ENCODE measurements around the gene MDK.

MDK gene, protein sequence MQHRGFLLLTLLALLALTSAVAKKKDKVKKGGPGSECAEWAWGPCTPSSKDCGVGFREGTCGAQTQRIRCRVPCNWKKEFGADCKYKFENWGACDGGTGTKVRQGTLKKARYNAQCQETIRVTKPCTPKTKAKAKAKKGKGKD
- long read RNA-seq, partial matches to known transcripts, result 0 of 1 reads
- long read RNA-seq, other reads (novel, unspliced or antisense), result 1 of 1 reads

GRCh38 chr11:46381048-46381818, at the start of gene MDK:
MDK (plus strand) TSS chr11:46381669; CDS start chr11:46382058, 389 bp downstream.
- Histone ChIP-seq H3K4me3 (replicated peaks; ENCODE audit: insufficient read depth, low read length) (peak within 1 kb of the TSS; percentile 36), H3K27ac (replicated peaks) (no peak within 1 kb of the TSS), H3K27me3 (ENCODE audit: insufficient read depth, poor library complexity, severe bottlenecking) (peaks cover 15% of the 10 kb centered on the region)
- TF ChIP-seq CTCF (IDR thresholded peaks at IDR 0.05; ENCODE audit: insufficient read depth, low read length) (no peak), POLR2AphosphoS5 (IDR thresholded peaks at IDR 0.05; ENCODE audit: low read depth) (peak; percentile 29)
- no peak for DNase-seq (ENCODE audit: low read depth in 1 of 2, low spot score in 1 of 2)

- Histone ChIP-seq H3K27ac (replicated peaks) (no peak overlapping the region), H3K27me3 (ENCODE audit: insufficient read depth, poor library complexity, severe bottlenecking) (no peaks in the 10 kb centered on the region), H3K4me3 (replicated peaks; ENCODE audit: insufficient read depth, low read length) (no peak overlapping the region)
- TF ChIP-seq POLR2AphosphoS5 (IDR thresholded peaks at IDR 0.05; ENCODE audit: low read depth), result no peak
- DNase-seq (ENCODE audit: low read depth in 1 of 2, low spot score in 1 of 2), result no peak
Observed at GRCh38 chr11:46332093-46332567, 49.3 kb upstream of the MDK start.

GRCh38 chr11:46332568-46333393, 48.7 kb upstream of the MDK start:
- H3K4me3 ChIP-seq (replicated peaks; ENCODE audit: insufficient read depth, low read length), result no peak overlapping the region
- no peak for DNase-seq (ENCODE audit: low read depth in 1 of 2, low spot score in 1 of 2)
- no peak overlapping the region for H3K27ac ChIP-seq (replicated peaks)
- no peaks in the 10 kb centered on the region for H3K27me3 ChIP-seq (ENCODE audit: insufficient read depth, poor library complexity, severe bottlenecking)
- TF ChIP-seq, protein P1, sequence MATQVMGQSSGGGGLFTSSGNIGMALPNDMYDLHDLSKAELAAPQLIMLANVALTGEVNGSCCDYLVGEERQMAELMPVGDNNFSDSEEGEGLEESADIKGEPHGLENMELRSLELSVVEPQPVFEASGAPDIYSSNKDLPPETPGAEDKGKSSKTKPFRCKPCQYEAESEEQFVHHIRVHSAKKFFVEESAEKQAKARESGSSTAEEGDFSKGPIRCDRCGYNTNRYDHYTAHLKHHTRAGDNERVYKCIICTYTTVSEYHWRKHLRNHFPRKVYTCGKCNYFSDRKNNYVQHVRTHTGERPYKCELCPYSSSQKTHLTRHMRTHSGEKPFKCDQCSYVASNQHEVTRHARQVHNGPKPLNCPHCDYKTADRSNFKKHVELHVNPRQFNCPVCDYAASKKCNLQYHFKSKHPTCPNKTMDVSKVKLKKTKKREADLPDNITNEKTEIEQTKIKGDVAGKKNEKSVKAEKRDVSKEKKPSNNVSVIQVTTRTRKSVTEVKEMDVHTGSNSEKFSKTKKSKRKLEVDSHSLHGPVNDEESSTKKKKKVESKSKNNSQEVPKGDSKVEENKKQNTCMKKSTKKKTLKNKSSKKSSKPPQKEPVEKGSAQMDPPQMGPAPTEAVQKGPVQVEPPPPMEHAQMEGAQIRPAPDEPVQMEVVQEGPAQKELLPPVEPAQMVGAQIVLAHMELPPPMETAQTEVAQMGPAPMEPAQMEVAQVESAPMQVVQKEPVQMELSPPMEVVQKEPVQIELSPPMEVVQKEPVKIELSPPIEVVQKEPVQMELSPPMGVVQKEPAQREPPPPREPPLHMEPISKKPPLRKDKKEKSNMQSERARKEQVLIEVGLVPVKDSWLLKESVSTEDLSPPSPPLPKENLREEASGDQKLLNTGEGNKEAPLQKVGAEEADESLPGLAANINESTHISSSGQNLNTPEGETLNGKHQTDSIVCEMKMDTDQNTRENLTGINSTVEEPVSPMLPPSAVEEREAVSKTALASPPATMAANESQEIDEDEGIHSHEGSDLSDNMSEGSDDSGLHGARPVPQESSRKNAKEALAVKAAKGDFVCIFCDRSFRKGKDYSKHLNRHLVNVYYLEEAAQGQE (IDR thresholded peaks at IDR 0.05; ENCODE audit: insufficient replicate concordance, low read depth), result no peak
- TF ChIP-seq CTCF (IDR thresholded peaks at IDR 0.05; ENCODE audit: insufficient read depth, low read length) (no peak), SPI1 (IDR thresholded peaks at IDR 0.05; ENCODE audit: borderline replicate concordance, low read depth) (no peak), POLR2AphosphoS5 (IDR thresholded peaks at IDR 0.05; ENCODE audit: low read depth) (no peak), GABPA (IDR thresholded peaks at IDR 0.05; ENCODE audit: low read depth) (no peak)

DNA sequence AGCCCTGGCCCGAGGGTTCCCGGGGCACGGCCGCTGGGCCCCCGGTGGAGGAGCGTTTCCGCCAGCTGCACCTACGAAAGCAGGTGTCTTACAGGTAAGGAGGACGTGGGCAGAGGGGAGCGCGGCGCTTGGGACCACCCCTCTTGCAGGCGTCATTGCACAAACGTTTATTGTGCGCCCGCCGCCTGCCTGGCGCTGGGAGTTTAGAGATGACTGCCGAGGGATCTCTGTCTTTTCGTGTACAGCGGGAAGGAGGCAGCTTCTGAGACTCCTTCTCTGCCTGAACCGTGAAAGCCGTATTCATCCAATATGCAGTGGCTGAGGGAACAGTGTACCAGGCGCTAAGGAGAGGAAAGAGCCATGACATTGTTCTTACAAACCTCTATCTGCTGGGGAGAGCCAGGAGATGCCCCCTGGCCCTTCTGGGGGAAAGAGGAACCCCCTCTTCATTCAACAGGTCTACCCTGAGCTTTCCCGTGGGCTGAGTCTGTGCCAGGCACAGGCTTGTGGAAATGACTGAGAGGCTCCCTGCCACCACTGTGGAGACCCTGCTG, 48.0 kb upstream of the MDK start:
- H3K27me3 ChIP-seq (ENCODE audit: insufficient read depth, poor library complexity, severe bottlenecking), result no peaks in the 10 kb centered on the region
- no peak for DNase-seq (ENCODE audit: low read depth in 1 of 2, low spot score in 1 of 2)
- H3K4me3 ChIP-seq (replicated peaks; ENCODE audit: insufficient read depth, low read length), result 0 out of 2 replicates have a peak overlapping the region, but pooled peaks have one; percentile 6

More for the DNA sequence above, 48.0 kb upstream of the MDK start:
- TF ChIP-seq SPI1 (IDR thresholded peaks at IDR 0.05; ENCODE audit: borderline replicate concordance, low read depth) (peak; percentile 32; the same call in 1 of the 2 replicates), CTCF (IDR thresholded peaks at IDR 0.05; ENCODE audit: insufficient read depth, low read length) (no peak), GABPA (IDR thresholded peaks at IDR 0.05; ENCODE audit: low read depth) (no peak)
- H3K27ac ChIP-seq (replicated peaks), result no peak overlapping the region

All from HL-60 (cell line).